Airway epithelial cell (primary cell): Measurements from ENCODE around the gene KATNBL1. TPM values are rescaled to one million over a fixed set of nuclear protein-coding genes. Genes with fewer than 3 reads are reported as not detected.

Experiments
- total RNA-seq: library from RNA; depleted of rRNA; stranded (reverse); fragments of >200 nt; gene quantifications from 2 replicates; pipeline ENCODE4 v1.2.3, GENCODE V29; 2015

The KATNBL1 gene
- 19.6 and 30.8 TPM in 2 replicates for total RNA-seq

GRCh38 chr15:34209421-34210282 lies at the start of gene KATNBL1:
Gene KATNBL1, minus strand, starts transcription at chr15:34210096. Its CDS starts 46,420 bp downstream, at chr15:34163676.

GRCh38 chr15:34101366-34102174 lies 108.3 kb downstream of the KATNBL1 start, which contains the start of the genes EMC7 and PGBD4:
Gene EMC7, minus strand, starts transcription at chr15:34101862. Its CDS starts 23 bp downstream, at chr15:34101839.
Gene PGBD4, plus strand, starts transcription at chr15:34102083. Its CDS starts 449 bp downstream, at chr15:34102532.

Other genes starting within 250 kb of the KATNBL1 start
- gene CHRM5, start 241.6 kb downstream of the KATNBL1 start, total RNA-seq, result not detected in 2 replicates
- gene AVEN, start 170.9 kb downstream of the KATNBL1 start, total RNA-seq, result 20.0 and 23.1 TPM in 2 replicates
- 34.7 and 41.8 TPM in 2 replicates for gene EMC7, start 108.2 kb downstream of the KATNBL1 start, total RNA-seq
- 0.23 and 0.63 TPM in 2 replicates for gene PGBD4, start 108.0 kb downstream of the KATNBL1 start, total RNA-seq
- gene EMC4, start 14.9 kb upstream of the KATNBL1 start, total RNA-seq, result 165 and 168 TPM in 2 replicates
- 10.2 and 14.0 TPM in 2 replicates for gene SLC12A6, start 127.7 kb upstream of the KATNBL1 start, total RNA-seq
- 238 and 279 TPM in 2 replicates for gene NOP10, start 133.0 kb upstream of the KATNBL1 start, total RNA-seq
- 0.05 TPM in 1 of 2 replicates, not detected in the other for gene NUTM1, start 133.2 kb upstream of the KATNBL1 start, total RNA-seq
- 17.2 and 25.9 TPM in 2 replicates for gene LPCAT4, start 157.1 kb upstream of the KATNBL1 start, total RNA-seq
- 3.1 and 9.0 TPM in 2 replicates for gene GOLGA8A, start 227.7 kb upstream of the KATNBL1 start, total RNA-seq